Erythroblast (primary cell): ENCODE measurements around the gene TCIRG1.

Experiments
- GATA1 ChIP-seq: IDR thresholded peaks from 2 replicates; pipeline ENCODE4 v1.6.1; 2011; ENCODE audit warnings: low read depth, mild to moderate bottlenecking, control low read depth, low read length, moderate library complexity
- POLR2A ChIP-seq: IDR thresholded peaks from 2 replicates; pipeline ENCODE4 v1.6.1; 2011; ENCODE audit warnings: mild to moderate bottlenecking, low read length

DNA sequence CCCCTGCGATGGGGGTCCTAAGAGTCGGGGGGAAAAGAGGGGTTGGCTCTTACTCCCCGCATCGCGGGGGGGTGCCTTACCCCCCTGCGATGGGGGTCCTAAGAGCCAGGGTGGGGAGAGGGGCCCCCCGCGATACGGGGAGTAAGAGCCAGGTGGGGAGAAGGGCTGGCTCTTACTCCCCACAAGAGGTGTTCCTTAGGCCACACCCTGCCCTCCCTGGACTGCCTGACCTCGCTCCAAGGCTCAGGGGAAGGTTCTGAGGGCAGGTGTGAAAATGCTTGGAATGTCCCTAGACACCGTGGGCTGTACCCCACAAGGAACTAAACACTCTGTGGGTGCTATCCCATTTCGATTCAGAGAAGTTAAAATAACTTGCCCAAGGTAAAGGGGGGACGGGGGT is 42.8 kb upstream of the TCIRG1 start:
- no peak for TF ChIP-seq POLR2A
- no peak for TF ChIP-seq GATA1
